ENCODE data around the gene PRMT7.

The PRMT7 gene

GRCh38 chr16:68282064-68282452 lies 28.8 kb upstream of the PRMT7 start:
- DNase-seq (no peak), ATAC-seq (ENCODE audit: insufficient read depth, low read depth) (no peak)
- H3K36me3 ChIP-seq (ENCODE audit: insufficient read depth, low read length) = peaks cover 71% of the 10 kb centered on the region
- no peak overlapping the region for H3K4me2 ChIP-seq (ENCODE audit: insufficient read depth, low read length)
- peaks cover 40% of the 10 kb centered on the region for H3K4me1 ChIP-seq (ENCODE audit: insufficient read depth, low read length)
- no peak overlapping the region for H2AFZ ChIP-seq (ENCODE audit: low read depth, low read length)
- peaks cover 93% of the 10 kb centered on the region for H3K79me2 ChIP-seq (ENCODE audit: insufficient read depth, low read length)
- H4K20me1 ChIP-seq (ENCODE audit: insufficient read depth, low read length) = peaks cover 21% of the 10 kb centered on the region; the same call in 1 of the 2 replicates
- no peak for TF ChIP-seq CTCF (IDR thresholded peaks at IDR 0.05; ENCODE audit: borderline replicate concordance, extremely low read depth, low read length, poor library complexity, severe bottlenecking)
- no peak for TF ChIP-seq EZH2 (IDR thresholded peaks at IDR 0.05; ENCODE audit: borderline replicate concordance, low read depth, low read length, severe bottlenecking)
- H3K9me3 ChIP-seq (ENCODE audit: insufficient read depth, low read length, severe bottlenecking) = no peaks in the 10 kb centered on the region
- H3K9ac ChIP-seq (ENCODE audit: low read depth, low read length) = no peak overlapping the region
- no peak overlapping the region for H3K27ac ChIP-seq (ENCODE audit: low read length)
- H3K4me3 ChIP-seq (ENCODE audit: low read depth in 1 of 2, low read length in 2 of 2) = no peak overlapping the region
- no peaks in the 10 kb centered on the region for H3K27me3 ChIP-seq (ENCODE audit: insufficient read depth, low read length, poor library complexity)

GRCh38 chr16:68283346-68283745 lies 27.5 kb upstream of the PRMT7 start:
- H4K20me1 ChIP-seq (ENCODE audit: insufficient read depth, low read length) = peaks cover 29% of the 10 kb centered on the region
- H2AFZ ChIP-seq (ENCODE audit: low read depth, low read length) = no peak overlapping the region
- H3K4me3 ChIP-seq (ENCODE audit: low read depth in 1 of 2, low read length in 2 of 2) = no peak overlapping the region
- no peaks in the 10 kb centered on the region for H3K27me3 ChIP-seq (ENCODE audit: insufficient read depth, low read length, poor library complexity)
- H3K27ac ChIP-seq (ENCODE audit: low read length) = peak overlapping the region; percentile 39; the same call in 1 of the 2 replicates
- peaks cover 46% of the 10 kb centered on the region for H3K4me1 ChIP-seq (ENCODE audit: insufficient read depth, low read length)
- ATAC-seq (ENCODE audit: insufficient read depth, low read depth) = no peak
- H3K79me2 ChIP-seq (ENCODE audit: insufficient read depth, low read length) = peaks cover 94% of the 10 kb centered on the region
- no peak overlapping the region for H3K4me2 ChIP-seq (ENCODE audit: insufficient read depth, low read length)
- no peaks in the 10 kb centered on the region for H3K9me3 ChIP-seq (ENCODE audit: insufficient read depth, low read length, severe bottlenecking)
- peaks cover 80% of the 10 kb centered on the region for H3K36me3 ChIP-seq (ENCODE audit: insufficient read depth, low read length)
- TF ChIP-seq EZH2 (IDR thresholded peaks at IDR 0.05; ENCODE audit: borderline replicate concordance, low read depth, low read length, severe bottlenecking) (no peak), CTCF (IDR thresholded peaks at IDR 0.05; ENCODE audit: borderline replicate concordance, extremely low read depth, low read length, poor library complexity, severe bottlenecking) (no peak)
- no peak overlapping the region for H3K9ac ChIP-seq (ENCODE audit: low read depth, low read length)
- DNase-seq = no peak

- H3K36me3 ChIP-seq (ENCODE audit: insufficient read depth, low read length) = peaks cover 83% of the 10 kb centered on the region
- peaks cover 29% of the 10 kb centered on the region for H4K20me1 ChIP-seq (ENCODE audit: insufficient read depth, low read length)
- H3K9me3 ChIP-seq (ENCODE audit: insufficient read depth, low read length, severe bottlenecking) = no peaks in the 10 kb centered on the region
- H3K4me2 ChIP-seq (ENCODE audit: insufficient read depth, low read length) = no peak overlapping the region
- H3K27me3 ChIP-seq (ENCODE audit: insufficient read depth, low read length, poor library complexity) = no peaks in the 10 kb centered on the region
- no peak overlapping the region for H2AFZ ChIP-seq (ENCODE audit: low read depth, low read length)
- H3K9ac ChIP-seq (ENCODE audit: low read depth, low read length) = no peak overlapping the region
- H3K27ac ChIP-seq (ENCODE audit: low read length) = peak overlapping the region; percentile 42; the same call in 1 of the 2 replicates
- peaks cover 46% of the 10 kb centered on the region for H3K4me1 ChIP-seq (ENCODE audit: insufficient read depth, low read length)
- H3K4me3 ChIP-seq (ENCODE audit: low read depth in 1 of 2, low read length in 2 of 2) = no peak overlapping the region
- peaks cover 95% of the 10 kb centered on the region for H3K79me2 ChIP-seq (ENCODE audit: insufficient read depth, low read length)
- DNase-seq (no peak), ATAC-seq (ENCODE audit: insufficient read depth, low read depth) (no peak)
- no peak for TF ChIP-seq CTCF (IDR thresholded peaks at IDR 0.05; ENCODE audit: borderline replicate concordance, extremely low read depth, low read length, poor library complexity, severe bottlenecking)
- TF ChIP-seq EZH2 (IDR thresholded peaks at IDR 0.05; ENCODE audit: borderline replicate concordance, low read depth, low read length, severe bottlenecking) = no peak
These were observed 26.8 kb upstream of the PRMT7 start for GRCh38 chr16:68283801-68284598.

Measured in DND-41 (cell line).